Activated CD8-positive, alpha-beta T cell treated with anti-CD3 and anti-CD28 coated beads for 36 hours (primary cell): Measurements from ENCODE around the gene SYT8. TPM values are rescaled to one million over a fixed set of nuclear protein-coding genes. Genes with fewer than 3 reads are reported as not detected.

Experiments
- ATAC-seq: fragments of 200-7000 bp; cut with Tn5 transposase; one replicate; pipeline ENCODE4 v1.10.0; 2021; ENCODE audit warnings: mild to moderate bottlenecking, moderate library complexity
- CTCF ChIA-PET: fragments of 350-600 bp; sonication (Branson Sonifier 250); formaldehyde crosslinking; loops from one replicate; lab custom pipeline; 2021; ENCODE audit warnings: antibody characterized with exemption; lab: Charles Lee
- POLR2A ChIA-PET: fragments of 350-600 bp; sonication (Branson Sonifier 250); formaldehyde crosslinking; loops from one replicate; lab custom pipeline; 2021; ENCODE audit warnings: antibody characterized with exemption; lab: Charles Lee
- DNase-seq: peaks from one replicate; pipeline ENCODE4 v3.0.0-alpha.2; 2020
- H3K27ac Mint-ChIP-seq: one replicate; pipeline ENCODE4 v1.8.0; 2021; ENCODE audit warnings: mild to moderate bottlenecking, mixed read lengths
- H3K27me3 Mint-ChIP-seq: one replicate; pipeline ENCODE4 v1.8.0; 2021; ENCODE audit warnings: mixed read lengths
- H3K36me3 Mint-ChIP-seq: one replicate; pipeline ENCODE4 v1.8.0; 2021; ENCODE audit warnings: low read depth, mixed read lengths
- H3K4me1 Mint-ChIP-seq: one replicate; pipeline ENCODE4 v1.8.0; 2021; ENCODE audit warnings: low read depth, mixed read lengths
- H3K4me3 Mint-ChIP-seq: one replicate; pipeline ENCODE4 v1.8.0; 2021; ENCODE audit warnings: mild to moderate bottlenecking, moderate library complexity, mixed read lengths
- H3K9me3 Mint-ChIP-seq: one replicate; pipeline ENCODE4 v1.8.0; 2021; ENCODE audit warnings: mixed read lengths
- CTCF ChIP-seq: fragments of 200-600 bp; IDR thresholded peaks from one replicate; pipeline ENCODE4 v1.8.0; 2022; ENCODE audit warnings: antibody characterized with exemption, mild to moderate bottlenecking
- intact Hi-C: fragments of 100-400 bp; cut with micrococcal nuclease; formaldehyde crosslinking; loops from one replicate; pipeline ENCODE4 v1.10.0; 2022
- total RNA-seq, 2 experiments: library from RNA; stranded (reverse); gene quantifications; one replicate each; pipeline ENCODE4 v1.2.3, GENCODE V29; 2021

SYT8 gene
- total RNA-seq, 2 experiments from 2014 or later = not detected

DNA sequence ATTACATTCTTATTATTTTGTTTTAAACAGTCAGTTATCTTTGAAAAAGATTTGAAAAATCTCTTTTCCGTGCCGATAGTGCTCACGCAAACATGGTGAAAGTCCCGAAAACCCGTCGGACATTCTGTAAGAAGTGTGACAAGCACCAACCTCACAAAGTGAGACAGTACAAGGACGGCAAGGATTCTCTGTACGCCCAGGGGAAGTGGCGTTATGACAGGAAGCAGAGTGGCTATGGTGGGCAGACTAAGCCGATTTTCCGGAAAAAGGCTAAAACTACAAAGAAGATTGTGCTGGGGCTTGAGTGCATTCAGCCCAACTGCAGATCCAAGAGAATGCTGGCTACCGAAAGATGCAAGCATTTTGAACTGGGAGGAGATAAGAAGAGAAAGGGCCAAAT lies 42.3 kb upstream of the SYT8 start:
- intact Hi-C loops = no loop called here
- H3K9me3 Mint-ChIP-seq = no peaks in the 10 kb centered on the region
- H3K27me3 Mint-ChIP-seq = peaks cover 1% of the 10 kb centered on the region
- ChIA-PET POLR2A (interaction anchor here (0.7 kb wide), 1 partner anchor 35 kb away, joined by 3 read pairs; no protein-coding TSS in a partner anchor), CTCF (interaction anchor here (1.2 to 2.6 kb wide), 3 partner anchors 40 to 140 kb away, joined by 3 to 13 read pairs (median 4); no protein-coding TSS in a partner anchor)
- TF ChIP-seq CTCF = no peak
- ATAC-seq = peak; percentile 30
- peak overlapping the region; percentile 69 for H3K4me3 Mint-ChIP-seq
- H3K36me3 Mint-ChIP-seq = peaks cover 2% of the 10 kb centered on the region
- H3K27ac Mint-ChIP-seq = peak overlapping the region; percentile 78
- DNase-seq = peak; percentile 34
- H3K4me1 Mint-ChIP-seq = peaks cover 8% of the 10 kb centered on the region

DNA sequence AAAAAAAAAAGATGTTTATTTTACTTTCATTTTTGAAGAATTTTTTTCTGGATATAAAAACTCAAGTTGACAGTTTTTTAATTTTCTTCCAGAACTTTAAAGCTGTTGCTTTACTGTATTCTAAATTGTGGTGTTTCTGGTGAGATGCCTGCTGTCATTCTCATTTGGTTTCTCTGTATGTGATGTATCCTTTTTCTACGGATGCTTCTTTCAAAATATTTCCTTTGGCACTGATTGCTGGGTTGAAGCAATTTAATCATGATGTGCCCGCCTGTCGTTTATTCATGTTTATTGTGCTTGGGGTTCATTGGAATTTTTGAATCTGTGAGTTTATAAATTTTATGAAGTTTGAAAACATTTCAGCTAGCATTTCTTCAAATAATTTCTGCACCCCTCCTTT lies 41.7 kb upstream of the SYT8 start:
- POLR2A ChIA-PET = interaction anchor here (0.7 kb wide), 2 partner anchors 63 to 243 kb away, joined by 3 read pairs; no protein-coding TSS in a partner anchor
- ATAC-seq (no peak), DNase-seq (no peak)
- peaks cover 8% of the 10 kb centered on the region for H3K4me1 Mint-ChIP-seq
- H3K27ac Mint-ChIP-seq = no peak overlapping the region
- H3K9me3 Mint-ChIP-seq = no peaks in the 10 kb centered on the region
- intact Hi-C loops = no loop called here
- TF ChIP-seq CTCF = no peak
- H3K27me3 Mint-ChIP-seq = peaks cover 1% of the 10 kb centered on the region
- H3K4me3 Mint-ChIP-seq = no peak overlapping the region
- CTCF ChIA-PET = interaction anchor here (0.9 to 1.4 kb wide), 3 partner anchors 40 to 152 kb away, joined by 3 to 4 read pairs (median 3); no protein-coding TSS in a partner anchor
- peaks cover 2% of the 10 kb centered on the region for H3K36me3 Mint-ChIP-seq

- no peak for TF ChIP-seq CTCF
- Mint-ChIP-seq H3K27me3 (peaks cover 1% of the 10 kb centered on the region), H3K36me3 (peaks cover 2% of the 10 kb centered on the region), H3K4me3 (no peak overlapping the region), H3K9me3 (no peaks in the 10 kb centered on the region), H3K27ac (no peak overlapping the region), H3K4me1 (peaks cover 8% of the 10 kb centered on the region)
- intact Hi-C loops = no loop called here
- ChIA-PET POLR2A (interaction anchor here (0.9 to 1.1 kb wide), 2 partner anchors 32 to 121 kb away, joined by 3 to 4 read pairs; no protein-coding TSS in a partner anchor), CTCF (interaction anchor here (0.9 to 1.0 kb wide), 2 partner anchors 9 to 102 kb away, joined by 3 read pairs; no protein-coding TSS in a partner anchor)
- DNase-seq = no peak
- no peak for ATAC-seq
Measured at GRCh38 chr11:1796413-1797011, 38.3 kb upstream of the SYT8 start.

GRCh38 chr11:1797391-1798125 lies 37.2 kb upstream of the SYT8 start:
- TF ChIP-seq CTCF = no peak
- H3K4me1 Mint-ChIP-seq = peaks cover 5% of the 10 kb centered on the region
- ATAC-seq = no peak
- no peak for DNase-seq
- ChIA-PET POLR2A (interaction anchor here (0.6 to 1.1 kb wide), 3 partner anchors 33 to 139 kb away, joined by 3 to 5 read pairs (median 4); no protein-coding TSS in a partner anchor), CTCF (interaction anchor here (0.7 to 1.0 kb wide), 3 partner anchors 8 to 158 kb away, joined by 3 read pairs; no protein-coding TSS in a partner anchor)
- peaks cover 1% of the 10 kb centered on the region for H3K27me3 Mint-ChIP-seq
- H3K36me3 Mint-ChIP-seq = peaks cover under 1% of the 10 kb centered on the region
- no peak overlapping the region for H3K27ac Mint-ChIP-seq
- no peaks in the 10 kb centered on the region for H3K9me3 Mint-ChIP-seq
- H3K4me3 Mint-ChIP-seq = no peak overlapping the region
- intact Hi-C loops = no loop called here
